ENCODE data around the gene RNU6-9.

DNA sequence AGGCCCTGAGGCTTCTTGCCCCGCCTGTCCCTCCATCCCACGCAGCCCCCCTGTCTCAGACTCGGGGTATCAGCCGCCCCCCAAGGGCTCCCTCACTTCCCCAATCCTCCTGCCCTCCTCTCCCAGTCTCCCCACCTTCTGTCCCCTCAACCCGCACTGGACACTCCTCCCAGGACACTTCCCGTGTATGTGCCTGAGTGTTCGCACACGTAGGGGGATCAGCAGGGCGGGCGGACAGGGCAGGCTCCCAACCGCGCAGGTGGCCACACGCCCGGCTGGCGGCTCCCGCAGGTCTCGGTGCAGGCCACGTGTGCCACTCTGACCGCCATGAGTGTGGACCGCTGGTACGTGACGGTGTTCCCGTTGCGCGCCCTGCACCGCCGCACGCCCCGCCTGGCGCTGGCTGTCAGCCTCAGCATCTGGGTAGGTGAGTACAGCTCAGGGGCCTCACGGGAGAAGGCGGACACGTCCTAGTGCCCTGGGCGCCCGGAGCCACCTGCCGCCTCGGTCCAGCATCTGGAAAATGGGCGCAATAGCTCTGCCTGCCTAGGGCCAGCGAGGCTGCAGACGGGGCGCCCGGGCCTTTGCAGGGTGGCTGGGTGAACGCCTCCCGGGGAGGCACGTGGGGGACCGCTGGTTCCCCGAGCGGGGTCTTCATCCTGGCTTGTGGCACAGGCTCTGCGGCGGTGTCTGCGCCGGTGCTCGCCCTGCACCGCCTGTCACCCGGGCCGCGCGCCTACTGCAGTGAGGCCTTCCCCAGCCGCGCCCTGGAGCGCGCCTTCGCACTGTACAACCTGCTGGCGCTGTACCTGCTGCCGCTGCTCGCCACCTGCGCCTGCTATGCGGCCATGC is 26.1 kb downstream of the RNU6-9 start:
- no peak for TF ChIP-seq POLR2A (IDR thresholded peaks at IDR 0.05)
- TF ChIP-seq, protein P1, sequence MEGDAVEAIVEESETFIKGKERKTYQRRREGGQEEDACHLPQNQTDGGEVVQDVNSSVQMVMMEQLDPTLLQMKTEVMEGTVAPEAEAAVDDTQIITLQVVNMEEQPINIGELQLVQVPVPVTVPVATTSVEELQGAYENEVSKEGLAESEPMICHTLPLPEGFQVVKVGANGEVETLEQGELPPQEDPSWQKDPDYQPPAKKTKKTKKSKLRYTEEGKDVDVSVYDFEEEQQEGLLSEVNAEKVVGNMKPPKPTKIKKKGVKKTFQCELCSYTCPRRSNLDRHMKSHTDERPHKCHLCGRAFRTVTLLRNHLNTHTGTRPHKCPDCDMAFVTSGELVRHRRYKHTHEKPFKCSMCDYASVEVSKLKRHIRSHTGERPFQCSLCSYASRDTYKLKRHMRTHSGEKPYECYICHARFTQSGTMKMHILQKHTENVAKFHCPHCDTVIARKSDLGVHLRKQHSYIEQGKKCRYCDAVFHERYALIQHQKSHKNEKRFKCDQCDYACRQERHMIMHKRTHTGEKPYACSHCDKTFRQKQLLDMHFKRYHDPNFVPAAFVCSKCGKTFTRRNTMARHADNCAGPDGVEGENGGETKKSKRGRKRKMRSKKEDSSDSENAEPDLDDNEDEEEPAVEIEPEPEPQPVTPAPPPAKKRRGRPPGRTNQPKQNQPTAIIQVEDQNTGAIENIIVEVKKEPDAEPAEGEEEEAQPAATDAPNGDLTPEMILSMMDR (IDR thresholded peaks at IDR 0.05) = no peak
